ENCODE data around the gene ZNF775.

DNA sequence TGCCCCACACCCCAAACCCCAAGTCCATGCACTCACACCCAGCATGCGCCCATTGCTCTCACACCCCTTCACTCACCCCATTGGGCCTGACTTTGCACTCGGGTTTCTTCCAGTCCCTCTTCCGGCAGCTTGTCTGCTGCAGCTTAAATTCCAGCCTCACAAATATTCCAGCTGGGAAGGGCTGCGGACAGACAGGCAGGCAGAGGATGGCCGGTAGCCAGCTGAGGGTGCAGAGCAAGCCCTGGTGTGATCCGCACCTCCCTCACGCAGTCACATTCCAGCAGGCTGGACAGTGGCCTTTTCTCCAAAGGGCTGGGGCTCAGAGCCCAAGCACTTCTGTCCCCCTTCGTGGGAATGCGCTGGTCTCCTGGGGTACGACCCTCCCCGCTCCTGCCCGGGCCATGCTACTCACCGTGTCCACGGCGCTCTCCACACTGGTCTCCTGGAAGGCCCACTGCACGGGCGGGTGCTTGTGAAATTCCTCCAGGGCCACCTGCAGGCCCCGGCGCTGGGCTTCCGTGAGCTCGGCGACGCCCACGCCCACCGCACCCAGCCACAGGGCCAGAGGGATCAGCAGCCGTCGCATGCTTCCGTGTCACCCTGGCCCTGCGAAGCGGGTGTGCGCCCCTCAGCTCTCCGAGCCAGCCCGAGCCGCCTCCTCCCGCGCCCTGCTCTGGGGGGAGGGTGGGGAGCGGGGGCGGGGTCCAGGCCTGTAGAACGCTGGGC lies 38.9 kb upstream of the ZNF775 start:
- TF ChIP-seq, protein P1, sequence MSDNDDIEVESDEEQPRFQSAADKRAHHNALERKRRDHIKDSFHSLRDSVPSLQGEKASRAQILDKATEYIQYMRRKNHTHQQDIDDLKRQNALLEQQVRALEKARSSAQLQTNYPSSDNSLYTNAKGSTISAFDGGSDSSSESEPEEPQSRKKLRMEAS (IDR thresholded peaks at IDR 0.05): peak; percentile 42; the same call in 1 of the 2 replicates
- no peak for TF ChIP-seq CEBPB (IDR thresholded peaks at IDR 0.05)
- TF ChIP-seq TEAD4 (IDR thresholded peaks at IDR 0.05): peak; percentile 75
- TF ChIP-seq, protein P2, sequence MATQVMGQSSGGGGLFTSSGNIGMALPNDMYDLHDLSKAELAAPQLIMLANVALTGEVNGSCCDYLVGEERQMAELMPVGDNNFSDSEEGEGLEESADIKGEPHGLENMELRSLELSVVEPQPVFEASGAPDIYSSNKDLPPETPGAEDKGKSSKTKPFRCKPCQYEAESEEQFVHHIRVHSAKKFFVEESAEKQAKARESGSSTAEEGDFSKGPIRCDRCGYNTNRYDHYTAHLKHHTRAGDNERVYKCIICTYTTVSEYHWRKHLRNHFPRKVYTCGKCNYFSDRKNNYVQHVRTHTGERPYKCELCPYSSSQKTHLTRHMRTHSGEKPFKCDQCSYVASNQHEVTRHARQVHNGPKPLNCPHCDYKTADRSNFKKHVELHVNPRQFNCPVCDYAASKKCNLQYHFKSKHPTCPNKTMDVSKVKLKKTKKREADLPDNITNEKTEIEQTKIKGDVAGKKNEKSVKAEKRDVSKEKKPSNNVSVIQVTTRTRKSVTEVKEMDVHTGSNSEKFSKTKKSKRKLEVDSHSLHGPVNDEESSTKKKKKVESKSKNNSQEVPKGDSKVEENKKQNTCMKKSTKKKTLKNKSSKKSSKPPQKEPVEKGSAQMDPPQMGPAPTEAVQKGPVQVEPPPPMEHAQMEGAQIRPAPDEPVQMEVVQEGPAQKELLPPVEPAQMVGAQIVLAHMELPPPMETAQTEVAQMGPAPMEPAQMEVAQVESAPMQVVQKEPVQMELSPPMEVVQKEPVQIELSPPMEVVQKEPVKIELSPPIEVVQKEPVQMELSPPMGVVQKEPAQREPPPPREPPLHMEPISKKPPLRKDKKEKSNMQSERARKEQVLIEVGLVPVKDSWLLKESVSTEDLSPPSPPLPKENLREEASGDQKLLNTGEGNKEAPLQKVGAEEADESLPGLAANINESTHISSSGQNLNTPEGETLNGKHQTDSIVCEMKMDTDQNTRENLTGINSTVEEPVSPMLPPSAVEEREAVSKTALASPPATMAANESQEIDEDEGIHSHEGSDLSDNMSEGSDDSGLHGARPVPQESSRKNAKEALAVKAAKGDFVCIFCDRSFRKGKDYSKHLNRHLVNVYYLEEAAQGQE (IDR thresholded peaks at IDR 0.05; ENCODE audit: low read depth): peak; percentile 65
- TF ChIP-seq YY1 (IDR thresholded peaks at IDR 0.05; ENCODE audit: low read depth): no peak
- no peak for TF ChIP-seq EP300 (IDR thresholded peaks at IDR 0.05; ENCODE audit: borderline replicate concordance)
- no peak for TF ChIP-seq RAD21 (IDR thresholded peaks at IDR 0.05; ENCODE audit: low read depth)
- TF ChIP-seq TCF12 (IDR thresholded peaks at IDR 0.05; ENCODE audit: low read depth): no peak
- peak; percentile 62 for TF ChIP-seq NFIC (IDR thresholded peaks at IDR 0.05)
- TF ChIP-seq FOXM1 (IDR thresholded peaks at IDR 0.05; ENCODE audit: borderline replicate concordance, low read depth): no peak
- no peak for TF ChIP-seq TAF1 (IDR thresholded peaks at IDR 0.05; ENCODE audit: low read depth)
- TF ChIP-seq ZBTB7A (IDR thresholded peaks at IDR 0.05; ENCODE audit: low read depth): no peak
- no peak for TF ChIP-seq CREB1 (IDR thresholded peaks at IDR 0.05; ENCODE audit: low read depth)
- TF ChIP-seq EGR1 (IDR thresholded peaks at IDR 0.05): peak; percentile 65

Data from Ishikawa (cell line).